Measurements from ENCODE around the gene EPS15.

GRCh38 chr1:51557168-51557567 is 38.1 kb upstream of the EPS15 start:
- no peak for TF ChIP-seq MLX (CRISPR knock-in tag; IDR thresholded peaks at IDR 0.05)
- no peak for TF ChIP-seq ZSCAN25 (CRISPR knock-in tag; IDR thresholded peaks at IDR 0.05)
- TF ChIP-seq ETS1 (CRISPR knock-in tag; IDR thresholded peaks at IDR 0.05), result no peak
- TF ChIP-seq ZNF629 (CRISPR knock-in tag; conservative IDR thresholded peaks at IDR 0.05), result no peak
